ENCODE measurements around the gene DGCR6L. TPM values are rescaled to one million over a fixed set of nuclear protein-coding genes. Genes with fewer than 3 reads are reported as not detected.
"Not testable (repeated sequence)": the region's sequence is repeated elsewhere in the genome, so short reads cannot be mapped to it uniquely, and the experiment has no call there.

Gene DGCR6L
- total RNA-seq, 1 donor from 2014 or later: 40.1 TPM

DNA sequence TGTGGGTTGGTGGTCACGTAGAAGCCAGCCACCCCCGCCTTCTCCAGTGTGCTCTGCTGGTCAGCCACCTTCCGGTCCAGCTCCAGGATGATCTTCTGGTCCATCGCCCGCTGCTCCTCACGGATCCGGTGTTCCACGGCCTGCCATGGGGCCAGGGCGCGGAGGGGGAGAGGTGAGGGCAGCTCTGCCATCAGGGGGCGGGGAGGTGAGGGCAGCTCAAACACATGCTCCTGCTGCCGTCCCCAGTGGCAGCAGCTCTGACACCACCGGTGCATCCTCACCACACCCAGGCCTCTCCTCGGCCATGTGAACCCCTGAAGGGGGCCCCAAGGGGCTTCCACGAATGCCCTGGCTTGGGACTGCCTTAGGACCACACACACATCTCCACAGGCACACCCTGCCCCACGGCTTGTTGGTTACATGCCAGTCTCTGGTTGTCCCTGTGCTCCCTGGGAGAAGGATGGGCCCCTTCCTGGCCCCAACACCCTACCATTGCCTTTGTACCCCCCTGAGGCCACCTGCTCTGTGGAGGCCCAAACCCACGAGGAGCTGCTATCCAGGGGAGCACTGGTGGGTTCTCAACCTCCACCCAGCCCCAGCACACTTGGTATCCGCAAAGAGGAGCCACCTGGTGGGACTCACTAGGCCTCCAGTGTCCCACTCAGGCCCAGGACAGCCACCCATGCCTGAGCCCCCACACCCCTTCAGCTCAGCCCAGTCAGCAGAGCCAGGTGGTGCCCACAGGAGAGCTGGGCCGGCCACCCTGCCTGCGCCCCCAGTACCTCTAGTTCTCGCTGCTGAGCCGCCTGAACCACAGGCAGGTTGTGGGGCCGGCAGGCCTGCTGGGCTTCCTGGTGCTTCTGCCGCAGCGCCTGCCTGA is 4.3 kb downstream of the DGCR6L start:
- Mint-ChIP-seq H3K27ac (no peak overlapping the region), H3K4me1 (peaks cover 27% of the 10 kb centered on the region), H3K9me3 (no peaks in the 10 kb centered on the region), H3K4me3 (no peak overlapping the region), H3K27me3 (ENCODE audit: low read depth) (no peaks in the 10 kb centered on the region), H3K36me3 (no peaks in the 10 kb centered on the region)
- TF ChIP-seq, protein P1, sequence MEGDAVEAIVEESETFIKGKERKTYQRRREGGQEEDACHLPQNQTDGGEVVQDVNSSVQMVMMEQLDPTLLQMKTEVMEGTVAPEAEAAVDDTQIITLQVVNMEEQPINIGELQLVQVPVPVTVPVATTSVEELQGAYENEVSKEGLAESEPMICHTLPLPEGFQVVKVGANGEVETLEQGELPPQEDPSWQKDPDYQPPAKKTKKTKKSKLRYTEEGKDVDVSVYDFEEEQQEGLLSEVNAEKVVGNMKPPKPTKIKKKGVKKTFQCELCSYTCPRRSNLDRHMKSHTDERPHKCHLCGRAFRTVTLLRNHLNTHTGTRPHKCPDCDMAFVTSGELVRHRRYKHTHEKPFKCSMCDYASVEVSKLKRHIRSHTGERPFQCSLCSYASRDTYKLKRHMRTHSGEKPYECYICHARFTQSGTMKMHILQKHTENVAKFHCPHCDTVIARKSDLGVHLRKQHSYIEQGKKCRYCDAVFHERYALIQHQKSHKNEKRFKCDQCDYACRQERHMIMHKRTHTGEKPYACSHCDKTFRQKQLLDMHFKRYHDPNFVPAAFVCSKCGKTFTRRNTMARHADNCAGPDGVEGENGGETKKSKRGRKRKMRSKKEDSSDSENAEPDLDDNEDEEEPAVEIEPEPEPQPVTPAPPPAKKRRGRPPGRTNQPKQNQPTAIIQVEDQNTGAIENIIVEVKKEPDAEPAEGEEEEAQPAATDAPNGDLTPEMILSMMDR (IDR thresholded peaks at IDR 0.05; ENCODE audit: unreplicated experiment): no peak
- peak; percentile 17 to 34 for DNase-seq (ENCODE audit: low spot score in 2 of 2, unreplicated experiment in 2 of 2)

DNA sequence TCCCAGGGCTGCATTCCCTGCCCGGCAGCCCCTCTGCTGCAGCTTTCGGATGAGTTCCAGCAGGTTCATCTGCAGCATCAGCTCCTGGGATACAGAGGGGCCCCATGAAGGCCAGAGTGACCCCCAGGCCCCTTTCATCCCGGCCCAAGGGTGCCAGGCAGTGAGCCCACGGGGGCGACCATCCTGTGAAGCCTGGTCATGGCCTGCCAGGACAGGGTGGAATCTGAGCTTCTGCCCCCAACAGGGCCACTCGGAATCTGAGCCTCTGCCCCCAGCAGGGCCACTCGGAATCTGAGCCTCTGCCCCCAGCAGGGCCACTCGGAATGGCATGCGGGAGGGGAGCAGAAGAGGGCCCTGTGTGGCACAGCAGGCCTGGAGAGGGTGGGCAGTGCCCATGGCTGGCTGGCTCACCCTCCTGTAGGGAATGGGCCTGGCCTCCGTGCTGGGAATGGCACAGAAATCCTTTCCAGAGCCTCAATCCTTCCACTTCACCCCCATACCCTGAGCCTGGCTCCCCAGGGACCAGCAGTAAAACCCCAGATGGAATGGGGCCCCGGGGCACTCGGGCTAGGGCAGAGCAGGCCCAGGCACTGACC is 5.0 kb downstream of the DGCR6L start:
- H3K27ac Mint-ChIP-seq; H3K36me3 Mint-ChIP-seq; H3K27me3 Mint-ChIP-seq (ENCODE audit: low read depth); H3K4me3 Mint-ChIP-seq; H3K9me3 Mint-ChIP-seq: not testable (repeated sequence)
- peaks cover 25% of the 10 kb centered on the region for H3K4me1 Mint-ChIP-seq
- peak; percentile 7 to 34 for DNase-seq (ENCODE audit: low spot score in 2 of 2, unreplicated experiment in 2 of 2)

DNA sequence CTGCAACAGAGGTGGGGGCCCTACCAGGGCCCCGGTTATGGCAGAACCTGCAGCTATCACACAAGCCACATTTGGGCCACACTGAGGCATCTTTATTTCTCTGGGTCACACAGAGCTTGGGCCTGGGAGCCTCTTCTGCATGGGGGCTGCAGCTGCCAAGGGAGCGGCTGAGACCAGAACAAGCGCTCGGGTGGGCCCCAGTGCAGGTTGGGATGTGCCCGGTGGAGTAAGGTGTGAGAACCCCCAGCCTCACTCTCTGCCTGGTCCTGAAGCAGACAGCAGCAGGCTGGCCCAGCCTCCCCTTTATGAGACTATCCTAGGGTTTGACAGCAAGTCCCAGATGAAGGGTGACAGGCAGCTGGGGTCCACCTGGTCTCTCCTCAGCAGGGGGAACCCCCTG is 5.7 kb downstream of the DGCR6L start:
- H3K27me3 Mint-ChIP-seq (ENCODE audit: low read depth); H3K27ac Mint-ChIP-seq; H3K4me3 Mint-ChIP-seq; H3K36me3 Mint-ChIP-seq; H3K9me3 Mint-ChIP-seq: not testable (repeated sequence)
- peaks cover 22% of the 10 kb centered on the region for H3K4me1 Mint-ChIP-seq
- peak; percentile 3 to 25 for DNase-seq (ENCODE audit: low spot score in 2 of 2, unreplicated experiment in 2 of 2)

DNA sequence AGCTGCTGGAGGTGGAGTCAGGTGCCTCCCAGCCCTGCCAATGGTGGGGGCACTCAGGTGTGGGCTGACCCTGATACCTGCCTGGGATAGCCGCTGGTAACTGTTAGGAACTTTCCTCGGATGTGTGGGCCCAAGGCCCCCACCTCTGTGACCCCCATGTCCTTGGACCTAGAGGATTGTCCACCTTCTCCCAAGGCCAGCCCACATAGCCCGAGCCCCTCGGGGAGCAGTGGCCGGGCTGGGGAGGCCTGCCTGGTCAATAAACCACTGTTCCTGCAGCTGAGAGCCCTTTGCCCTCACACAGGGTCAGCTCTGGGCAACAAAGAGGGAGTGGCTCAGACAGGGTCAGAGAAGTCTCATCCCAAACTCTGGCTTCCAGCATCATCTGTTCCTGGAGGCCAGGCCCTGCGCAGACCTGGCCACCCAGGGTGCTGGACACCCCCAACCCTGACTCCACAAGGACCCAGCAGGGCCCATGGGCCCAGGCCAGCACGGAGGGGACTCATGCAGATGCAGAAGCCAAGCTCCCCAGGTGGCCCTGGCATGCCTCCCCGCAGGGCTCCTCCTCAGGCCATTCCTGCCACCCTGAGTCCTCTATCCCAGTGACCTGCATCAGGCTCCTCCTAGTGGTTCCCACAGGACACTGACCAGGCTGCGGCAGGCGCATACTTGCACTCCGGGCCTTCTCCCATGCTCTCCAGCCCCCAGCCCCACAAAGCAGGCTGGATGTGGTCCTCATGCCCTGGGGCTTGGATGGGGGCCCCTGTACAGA is 6.4 kb downstream of the DGCR6L start:
- peaks cover 21% of the 10 kb centered on the region for H3K4me1 Mint-ChIP-seq
- H3K27ac Mint-ChIP-seq; H3K9me3 Mint-ChIP-seq; H3K4me3 Mint-ChIP-seq; H3K27me3 Mint-ChIP-seq (ENCODE audit: low read depth); H3K36me3 Mint-ChIP-seq: not testable (repeated sequence)
- DNase-seq (ENCODE audit: low spot score in 2 of 2, unreplicated experiment in 2 of 2): peak; percentile 8 to 32

DNA sequence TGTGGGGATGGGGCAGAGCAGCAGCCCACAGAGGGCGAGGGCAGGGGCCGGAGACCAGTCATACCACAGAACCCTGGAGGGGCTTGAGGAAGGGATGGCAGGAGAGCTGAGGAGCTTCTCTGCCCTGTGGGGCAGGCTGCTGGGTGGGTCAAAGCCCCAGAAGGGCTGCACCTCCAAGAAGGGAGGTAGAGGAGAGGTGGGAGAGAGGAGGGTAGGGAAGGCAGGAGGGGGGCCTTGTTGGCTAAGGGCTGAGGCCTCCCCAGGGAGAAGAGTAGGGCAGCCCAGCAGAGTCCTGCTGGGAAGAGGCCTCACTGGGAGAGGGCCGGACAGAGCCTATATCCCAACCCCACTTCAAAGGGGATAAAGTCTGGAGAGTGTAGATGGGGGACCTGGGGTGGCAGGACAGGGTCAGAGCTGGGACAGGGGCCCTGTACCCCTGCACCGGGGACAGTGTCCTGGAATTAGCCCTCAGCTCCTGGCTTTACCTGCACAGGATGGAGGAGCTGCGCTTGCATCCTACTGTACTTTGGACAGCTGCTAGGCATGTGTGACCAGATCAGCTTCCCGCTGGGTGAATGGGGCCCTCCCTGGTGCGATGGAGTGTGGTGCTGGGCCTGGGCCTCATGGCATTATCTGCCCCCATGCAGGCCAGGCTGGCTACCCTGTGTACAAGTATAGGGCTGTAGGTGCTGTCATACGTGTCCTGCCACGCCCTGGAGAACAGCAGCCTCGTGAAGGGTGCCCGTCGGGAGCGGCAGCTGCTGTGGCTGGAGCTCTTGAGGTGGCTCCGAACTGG is 7.3 kb downstream of the DGCR6L start:
- Mint-ChIP-seq H3K4me3 (no peak overlapping the region), H3K4me1 (peaks cover 14% of the 10 kb centered on the region), H3K27ac (no peak overlapping the region), H3K9me3 (no peaks in the 10 kb centered on the region), H3K27me3 (ENCODE audit: low read depth) (no peaks in the 10 kb centered on the region), H3K36me3 (no peaks in the 10 kb centered on the region)
- peak; percentile 13 to 34 for DNase-seq (ENCODE audit: low spot score in 2 of 2, unreplicated experiment in 2 of 2)
- TF ChIP-seq, protein P1 (IDR thresholded peaks at IDR 0.05; ENCODE audit: unreplicated experiment): no peak

DNA sequence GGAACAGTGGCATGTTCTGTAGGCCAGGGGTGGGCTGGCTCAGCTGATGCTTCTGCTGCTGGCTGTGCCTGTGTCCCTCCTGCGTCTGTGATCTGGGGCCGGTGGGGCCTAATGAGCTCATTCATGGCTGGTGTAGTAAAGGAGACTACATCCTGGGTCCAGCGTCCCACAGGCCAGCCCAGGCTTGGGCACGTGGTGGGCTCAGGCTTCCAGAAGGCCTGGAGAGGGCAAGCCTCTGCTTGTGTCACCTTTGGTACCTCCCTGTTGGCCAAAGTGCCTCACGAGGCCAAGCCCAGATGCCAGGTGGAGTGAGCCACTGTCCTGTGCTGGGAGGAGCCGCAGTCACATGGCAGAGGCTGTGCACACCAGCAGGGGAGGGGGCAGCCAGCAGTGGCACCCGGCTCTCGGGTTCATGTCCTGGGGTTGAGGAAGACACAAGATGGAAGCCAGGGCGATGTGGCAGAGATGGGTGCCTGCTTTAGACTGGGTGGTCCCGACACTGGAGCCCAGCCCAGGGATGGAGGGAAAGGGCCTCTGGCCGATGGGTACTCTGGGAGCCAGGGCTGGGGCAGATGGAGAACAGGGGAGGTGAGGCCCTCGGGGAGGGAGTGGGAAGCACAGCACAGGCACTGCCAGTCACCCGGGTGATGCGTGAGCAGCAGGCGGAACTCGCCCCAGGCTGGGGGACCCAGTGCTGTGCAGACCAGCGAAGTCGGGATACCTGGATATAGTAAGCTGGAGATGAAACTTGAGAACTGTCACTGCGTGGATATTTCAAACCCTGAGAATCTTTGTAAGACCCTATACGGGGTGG is 8.4 kb downstream of the DGCR6L start:
- H3K36me3 Mint-ChIP-seq: not testable (repeated sequence)

DNA sequence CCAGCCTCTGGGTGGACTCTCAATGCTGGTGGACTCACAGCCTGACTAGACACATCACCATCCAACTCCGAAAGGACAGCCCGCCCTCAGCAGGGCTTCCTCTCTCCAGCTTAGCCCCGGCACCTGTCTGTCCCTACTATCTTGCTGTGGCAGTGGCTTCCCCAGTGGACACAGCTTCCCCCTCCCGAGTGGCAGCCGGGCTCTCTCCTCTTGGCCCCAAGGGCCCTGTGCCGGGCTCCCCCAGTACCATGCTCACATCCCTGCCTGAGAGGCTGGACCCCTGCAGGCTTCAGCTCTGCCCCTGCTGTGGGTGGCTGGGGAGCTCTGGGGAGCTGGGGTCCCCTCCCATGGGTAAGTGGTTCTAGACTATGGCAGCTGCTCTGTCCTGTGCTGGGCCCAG is 9.1 kb downstream of the DGCR6L start:
- not testable (repeated sequence) for H3K36me3 Mint-ChIP-seq; H3K27me3 Mint-ChIP-seq (ENCODE audit: low read depth); H3K4me3 Mint-ChIP-seq

More for the DNA sequence above, 8.4 kb downstream of the DGCR6L start:
- H3K4me1 Mint-ChIP-seq; H3K27me3 Mint-ChIP-seq (ENCODE audit: low read depth); H3K27ac Mint-ChIP-seq; H3K4me3 Mint-ChIP-seq; H3K9me3 Mint-ChIP-seq: not testable (repeated sequence)
- DNase-seq (ENCODE audit: low spot score in 2 of 2, unreplicated experiment in 2 of 2): peak; percentile 18 to 30

DNA sequence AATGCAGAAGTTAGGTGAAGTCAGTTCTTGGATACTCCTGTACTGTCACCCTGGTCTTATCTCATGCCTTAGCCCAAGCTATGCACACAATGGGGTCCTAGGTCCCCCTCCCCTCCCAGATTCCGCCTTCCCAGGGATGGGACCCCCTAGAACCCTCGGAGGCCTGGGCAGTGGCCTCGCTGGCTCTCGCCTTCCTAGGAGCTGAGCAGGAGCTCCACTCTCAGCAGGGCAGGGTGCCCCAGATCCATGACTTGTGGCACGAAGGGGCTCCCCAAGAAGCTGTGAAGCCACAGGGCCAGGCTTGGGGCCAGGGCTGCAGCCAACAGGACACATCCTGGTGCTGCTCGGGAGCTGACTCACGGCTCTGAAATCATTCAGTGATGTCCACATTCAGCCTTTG is 9.7 kb downstream of the DGCR6L start:
- DNase-seq (ENCODE audit: low spot score in 2 of 2, unreplicated experiment in 2 of 2); H3K4me3 Mint-ChIP-seq: not testable (repeated sequence)

More for the DNA sequence above, 9.1 kb downstream of the DGCR6L start:
- H3K27ac Mint-ChIP-seq, H3K9me3 Mint-ChIP-seq, H3K4me1 Mint-ChIP-seq: not testable (repeated sequence)
- DNase-seq (ENCODE audit: low spot score in 2 of 2, unreplicated experiment in 2 of 2): peak; percentile 3 to 34

DNA sequence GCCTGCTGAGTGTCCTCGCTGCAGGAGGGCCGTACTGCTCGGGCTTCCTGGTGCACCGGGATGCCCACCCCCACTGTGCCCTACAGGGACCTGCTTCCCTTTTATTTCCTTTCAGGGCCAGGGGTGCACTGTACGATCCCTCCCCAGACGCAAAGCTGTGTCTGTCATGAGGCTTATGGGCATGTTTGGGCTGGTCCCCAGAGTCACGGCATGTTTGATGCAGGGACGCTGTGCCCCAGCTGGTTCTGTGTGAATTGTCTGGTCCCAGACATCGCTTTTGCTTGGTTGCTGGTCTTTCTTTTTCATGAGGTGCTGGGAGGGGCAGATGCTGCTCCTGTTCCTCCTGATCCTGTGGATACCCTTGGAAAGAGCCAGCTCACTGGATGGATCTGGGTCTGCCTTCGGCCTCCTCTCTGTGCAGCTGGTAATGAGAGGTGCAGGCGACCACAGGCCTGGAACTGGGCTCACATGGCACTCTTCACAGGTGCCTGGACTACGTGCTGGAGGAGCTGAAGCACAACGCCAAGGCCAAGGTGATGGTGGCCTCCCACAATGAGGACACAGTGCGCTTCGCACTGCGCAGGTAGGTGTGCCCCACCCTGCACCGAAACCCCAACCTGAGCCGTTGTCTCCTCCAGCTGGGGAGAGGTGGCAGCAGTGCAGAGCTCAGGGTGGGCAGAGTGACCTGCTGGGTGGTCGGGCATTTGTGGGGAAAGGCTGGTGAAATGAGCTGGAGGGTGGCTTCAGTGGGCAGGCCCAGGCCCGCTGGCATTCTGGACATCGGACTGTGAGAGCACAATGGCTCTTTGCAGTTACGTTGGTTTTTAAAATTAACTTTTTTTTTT is 10.8 kb downstream of the DGCR6L start:
- peak in 1 of 2 experiments; percentile 8 for DNase-seq (ENCODE audit: low spot score in 2 of 2, unreplicated experiment in 2 of 2)
- not testable (repeated sequence) for H3K4me3 Mint-ChIP-seq; H3K36me3 Mint-ChIP-seq; H3K27ac Mint-ChIP-seq; H3K9me3 Mint-ChIP-seq; H3K4me1 Mint-ChIP-seq; H3K27me3 Mint-ChIP-seq (ENCODE audit: low read depth)

More for the DNA sequence above, 9.7 kb downstream of the DGCR6L start:
- not testable (repeated sequence) for H3K36me3 Mint-ChIP-seq; H3K27me3 Mint-ChIP-seq (ENCODE audit: low read depth); H3K4me1 Mint-ChIP-seq; H3K27ac Mint-ChIP-seq; H3K9me3 Mint-ChIP-seq

Data from mesothelial cell of epicardium (in vitro differentiated cells).